ENCODE results near the gene EIF4G3. TPM values are rescaled to one million over a fixed set of nuclear protein-coding genes. Genes with fewer than 3 reads are reported as not detected.
A peak's percentile ranks its signal among the peaks of the same experiment; 100 is the strongest.

EIF4G3 gene
- total and polyA plus RNA-seq, 3 experiments from 2014 or later, result 13.0 to 51.3 (median 46.8) TPM

- no peaks in the 10 kb centered on the region for H3K4me1 Mint-ChIP-seq
- no peak for DNase-seq
- Histone ChIP-seq H3K4me1 (ENCODE audit: insufficient read depth, low read length) (no peaks in the 10 kb centered on the region), H3K4me3 (ENCODE audit: low read length) (no peak overlapping the region), H3K9me3 (ENCODE audit: low read length) (no peaks in the 10 kb centered on the region), H3K27me3 (ENCODE audit: insufficient read depth, low read length, poor library complexity, severe bottlenecking) (no peaks in the 10 kb centered on the region), H3K36me3 (ENCODE audit: insufficient read depth, low read length) (no peaks in the 10 kb centered on the region), H3K27ac (ENCODE audit: low read depth, low read length) (no peak overlapping the region)
- POLR2A ChIA-PET, result no interaction called here
- H3K36me3 Mint-ChIP-seq, result peaks cover 0 to 16% (median 3%) of the 10 kb centered on the region in 3 donors
- CTCF ChIA-PET, result no interaction called here
- no peaks in the 10 kb centered on the region for H3K27me3 Mint-ChIP-seq
- H3K9me3 Mint-ChIP-seq, result no peaks in the 10 kb centered on the region
- H3K27ac Mint-ChIP-seq, result no peak overlapping the region
- no peak overlapping the region for H3K4me3 Mint-ChIP-seq
These were observed 291.6 kb downstream of the EIF4G3 start for GRCh38 chr1:20885121-20885520.

GRCh38 chr1:20884513-20884912, 292.2 kb downstream of the EIF4G3 start:
- no peak overlapping the region for H3K27ac Mint-ChIP-seq

GRCh38 chr1:20883766-20884165, 292.9 kb downstream of the EIF4G3 start:
- H3K27ac Mint-ChIP-seq, result peak overlapping the region in 1 of 8 donors; percentile 72
- H3K4me3 Mint-ChIP-seq, result no peak overlapping the region
- no peak overlapping the region for H3K27ac ChIP-seq (ENCODE audit: low read depth, low read length)
- DNase-seq, result no peak
- peaks cover 0 to 24% (median 9%) of the 10 kb centered on the region in 3 donors for H3K36me3 Mint-ChIP-seq
- no peak overlapping the region for H3K4me3 ChIP-seq (ENCODE audit: low read length)
- no peaks in the 10 kb centered on the region for H3K9me3 ChIP-seq (ENCODE audit: low read length)
- no peaks in the 10 kb centered on the region for H3K4me1 Mint-ChIP-seq
- no peaks in the 10 kb centered on the region for H3K9me3 Mint-ChIP-seq
- no peaks in the 10 kb centered on the region for H3K27me3 Mint-ChIP-seq
- ChIA-PET CTCF (no interaction called here), POLR2A (no interaction called here)
- no peaks in the 10 kb centered on the region for H3K27me3 ChIP-seq (ENCODE audit: insufficient read depth, low read length, poor library complexity, severe bottlenecking)
- H3K36me3 ChIP-seq (ENCODE audit: insufficient read depth, low read length), result no peaks in the 10 kb centered on the region
- H3K4me1 ChIP-seq (ENCODE audit: insufficient read depth, low read length), result no peaks in the 10 kb centered on the region

More at GRCh38 chr1:20884513-20884912, 292.2 kb downstream of the EIF4G3 start:
- POLR2A ChIA-PET, result no interaction called here
- Histone ChIP-seq H3K27ac (ENCODE audit: low read depth, low read length) (no peak overlapping the region), H3K27me3 (ENCODE audit: insufficient read depth, low read length, poor library complexity, severe bottlenecking) (no peaks in the 10 kb centered on the region), H3K4me3 (ENCODE audit: low read length) (no peak overlapping the region), H3K36me3 (ENCODE audit: insufficient read depth, low read length) (no peaks in the 10 kb centered on the region), H3K9me3 (ENCODE audit: low read length) (no peaks in the 10 kb centered on the region), H3K4me1 (ENCODE audit: insufficient read depth, low read length) (no peaks in the 10 kb centered on the region)
- Mint-ChIP-seq H3K4me1 (no peaks in the 10 kb centered on the region), H3K4me3 (no peak overlapping the region), H3K9me3 (no peaks in the 10 kb centered on the region), H3K36me3 (peaks cover 0 to 18% (median 5%) of the 10 kb centered on the region in 3 donors), H3K27me3 (no peaks in the 10 kb centered on the region)
- DNase-seq, result no peak
- CTCF ChIA-PET, result no interaction called here

- Mint-ChIP-seq H3K27me3 (no peaks in the 10 kb centered on the region), H3K9me3 (no peaks in the 10 kb centered on the region), H3K27ac (no peak overlapping the region), H3K36me3 (peaks cover 0 to 31% (median 15%) of the 10 kb centered on the region in 3 donors), H3K4me1 (no peaks in the 10 kb centered on the region), H3K4me3 (no peak overlapping the region)
- H3K9me3 ChIP-seq (ENCODE audit: low read length), result no peaks in the 10 kb centered on the region
- no peak for DNase-seq
- POLR2A ChIA-PET, result no interaction called here
- no peaks in the 10 kb centered on the region for H3K36me3 ChIP-seq (ENCODE audit: insufficient read depth, low read length)
- CTCF ChIA-PET, result no interaction called here
- H3K27me3 ChIP-seq (ENCODE audit: insufficient read depth, low read length, poor library complexity, severe bottlenecking), result no peaks in the 10 kb centered on the region
- no peak overlapping the region for H3K27ac ChIP-seq (ENCODE audit: low read depth, low read length)
- no peak overlapping the region for H3K4me3 ChIP-seq (ENCODE audit: low read length)
- H3K4me1 ChIP-seq (ENCODE audit: insufficient read depth, low read length), result no peaks in the 10 kb centered on the region
These were observed 293.9 kb downstream of the EIF4G3 start for GRCh38 chr1:20882837-20883236.

- Histone ChIP-seq H3K27ac (ENCODE audit: low read depth, low read length) (no peak overlapping the region), H3K4me3 (ENCODE audit: low read length) (no peak overlapping the region), H3K27me3 (ENCODE audit: insufficient read depth, low read length, poor library complexity, severe bottlenecking) (no peaks in the 10 kb centered on the region), H3K9me3 (ENCODE audit: low read length) (no peaks in the 10 kb centered on the region), H3K36me3 (ENCODE audit: insufficient read depth, low read length) (no peaks in the 10 kb centered on the region), H3K4me1 (ENCODE audit: insufficient read depth, low read length) (no peaks in the 10 kb centered on the region)
- ChIA-PET CTCF (no interaction called here), POLR2A (no interaction called here)
- H3K4me1 Mint-ChIP-seq, result peaks cover 1 to 12% (median 9%) of the 10 kb centered on the region in 3 donors
- H3K36me3 Mint-ChIP-seq, result peaks cover 6 to 32% (median 15%) of the 10 kb centered on the region in 3 donors
- DNase-seq, result no peak
- H3K27me3 Mint-ChIP-seq, result no peaks in the 10 kb centered on the region
- H3K4me3 Mint-ChIP-seq, result no peak overlapping the region
- H3K27ac Mint-ChIP-seq, result no peak overlapping the region
- no peaks in the 10 kb centered on the region for H3K9me3 Mint-ChIP-seq
These were observed 297.9 kb downstream of the EIF4G3 start for GRCh38 chr1:20878799-20879198.

- DNase-seq, result no peak
- Histone ChIP-seq H3K4me1 (ENCODE audit: insufficient read depth, low read length) (no peaks in the 10 kb centered on the region), H3K36me3 (ENCODE audit: insufficient read depth, low read length) (no peaks in the 10 kb centered on the region), H3K27ac (ENCODE audit: low read depth, low read length) (no peak overlapping the region), H3K27me3 (ENCODE audit: insufficient read depth, low read length, poor library complexity, severe bottlenecking) (no peaks in the 10 kb centered on the region), H3K4me3 (ENCODE audit: low read length) (no peak overlapping the region), H3K9me3 (ENCODE audit: low read length) (no peaks in the 10 kb centered on the region)
- H3K27me3 Mint-ChIP-seq, result no peaks in the 10 kb centered on the region
- ChIA-PET CTCF (interaction anchor here (0.7 kb wide), 1 partner anchor 960 kb away, joined by 3 read pairs; no protein-coding TSS in a partner anchor), POLR2A (no interaction called here)
- H3K9me3 Mint-ChIP-seq, result no peaks in the 10 kb centered on the region
- peaks cover 1 to 19% (median 9%) of the 10 kb centered on the region in 3 donors for H3K4me1 Mint-ChIP-seq
- H3K36me3 Mint-ChIP-seq, result peaks cover 6 to 29% (median 15%) of the 10 kb centered on the region in 3 donors
- no peak overlapping the region for H3K4me3 Mint-ChIP-seq
- no peak overlapping the region for H3K27ac Mint-ChIP-seq
These were observed 301.3 kb downstream of the EIF4G3 start for GRCh38 chr1:20875198-20875973.

- no peak overlapping the region for H3K27ac Mint-ChIP-seq
- peaks cover 1 to 19% (median 9%) of the 10 kb centered on the region in 3 donors for H3K4me1 Mint-ChIP-seq
- Histone ChIP-seq H3K27me3 (ENCODE audit: insufficient read depth, low read length, poor library complexity, severe bottlenecking) (no peaks in the 10 kb centered on the region), H3K36me3 (ENCODE audit: insufficient read depth, low read length) (no peaks in the 10 kb centered on the region), H3K9me3 (ENCODE audit: low read length) (no peaks in the 10 kb centered on the region), H3K4me1 (ENCODE audit: insufficient read depth, low read length) (no peaks in the 10 kb centered on the region), H3K27ac (ENCODE audit: low read depth, low read length) (no peak overlapping the region), H3K4me3 (ENCODE audit: low read length) (no peak overlapping the region)
- CTCF ChIA-PET, result no interaction called here
- no peak overlapping the region for H3K4me3 Mint-ChIP-seq
- H3K27me3 Mint-ChIP-seq, result no peaks in the 10 kb centered on the region
- H3K36me3 Mint-ChIP-seq, result peaks cover 6 to 15% (median 6%) of the 10 kb centered on the region in 3 donors
- POLR2A ChIA-PET, result no interaction called here
- H3K9me3 Mint-ChIP-seq, result no peaks in the 10 kb centered on the region
- DNase-seq, result no peak
These were observed 303.4 kb downstream of the EIF4G3 start for GRCh38 chr1:20873311-20873710.

- Histone ChIP-seq H3K4me3 (ENCODE audit: low read length) (no peak overlapping the region), H3K36me3 (ENCODE audit: insufficient read depth, low read length) (no peaks in the 10 kb centered on the region), H3K27me3 (ENCODE audit: insufficient read depth, low read length, poor library complexity, severe bottlenecking) (no peaks in the 10 kb centered on the region), H3K4me1 (ENCODE audit: insufficient read depth, low read length) (no peaks in the 10 kb centered on the region), H3K9me3 (ENCODE audit: low read length) (no peaks in the 10 kb centered on the region), H3K27ac (ENCODE audit: low read depth, low read length) (no peak overlapping the region)
- POLR2A ChIA-PET, result no interaction called here
- Mint-ChIP-seq H3K27ac (peak overlapping the region in 2 of 8 donors; percentile 21 to 30), H3K9me3 (no peaks in the 10 kb centered on the region), H3K4me1 (peaks cover 1 to 19% (median 9%) of the 10 kb centered on the region in 3 donors), H3K27me3 (no peaks in the 10 kb centered on the region), H3K4me3 (no peak overlapping the region), H3K36me3 (peaks cover 2 to 8% (median 6%) of the 10 kb centered on the region in 3 donors)
- CTCF ChIA-PET, result no interaction called here
- no peak for DNase-seq
These were observed 305.3 kb downstream of the EIF4G3 start for GRCh38 chr1:20871419-20871818.
